ENCODE data around the gene BOD1L2.

- TF ChIP-seq, protein P1, sequence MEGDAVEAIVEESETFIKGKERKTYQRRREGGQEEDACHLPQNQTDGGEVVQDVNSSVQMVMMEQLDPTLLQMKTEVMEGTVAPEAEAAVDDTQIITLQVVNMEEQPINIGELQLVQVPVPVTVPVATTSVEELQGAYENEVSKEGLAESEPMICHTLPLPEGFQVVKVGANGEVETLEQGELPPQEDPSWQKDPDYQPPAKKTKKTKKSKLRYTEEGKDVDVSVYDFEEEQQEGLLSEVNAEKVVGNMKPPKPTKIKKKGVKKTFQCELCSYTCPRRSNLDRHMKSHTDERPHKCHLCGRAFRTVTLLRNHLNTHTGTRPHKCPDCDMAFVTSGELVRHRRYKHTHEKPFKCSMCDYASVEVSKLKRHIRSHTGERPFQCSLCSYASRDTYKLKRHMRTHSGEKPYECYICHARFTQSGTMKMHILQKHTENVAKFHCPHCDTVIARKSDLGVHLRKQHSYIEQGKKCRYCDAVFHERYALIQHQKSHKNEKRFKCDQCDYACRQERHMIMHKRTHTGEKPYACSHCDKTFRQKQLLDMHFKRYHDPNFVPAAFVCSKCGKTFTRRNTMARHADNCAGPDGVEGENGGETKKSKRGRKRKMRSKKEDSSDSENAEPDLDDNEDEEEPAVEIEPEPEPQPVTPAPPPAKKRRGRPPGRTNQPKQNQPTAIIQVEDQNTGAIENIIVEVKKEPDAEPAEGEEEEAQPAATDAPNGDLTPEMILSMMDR (IDR thresholded peaks at IDR 0.05): no peak
- TF ChIP-seq POLR2AphosphoS5 (IDR thresholded peaks at IDR 0.05): no peak
Observed at GRCh38 chr18:57125627-57126026, 21.3 kb upstream of the BOD1L2 start.

Data from breast epithelium (tissue), 3 donors.